Loucy (cell line): ENCODE results near the gene PHIP.

Experiments
- H2AFZ ChIP-seq: fragments of 200-600 bp; sonication (generic); 2 replicates; pipeline ENCODE4 v1.6.0; 2016; ENCODE audit warnings: antibody characterized with exemption, mild to moderate bottlenecking, low read length, moderate library complexity
- H3F3A ChIP-seq: fragments of 200-600 bp; 2 replicates; pipeline ENCODE4 v1.6.0; 2016; ENCODE audit warnings: antibody characterized with exemption, low read depth, mild to moderate bottlenecking
- H3K27me3 ChIP-seq: fragments of 200-600 bp; sonication (generic); 2 replicates; pipeline ENCODE4 v1.6.1; 2014; ENCODE audit warnings: low read length, mild to moderate bottlenecking; ENCODE audit not compliant: insufficient read depth, poor library complexity, severe bottlenecking
- H3K36me3 ChIP-seq: fragments of 200-600 bp; sonication (generic); 2 replicates; pipeline ENCODE4 v1.6.1; 2016; ENCODE audit warnings: low read length; ENCODE audit not compliant: insufficient read depth
- H3K4me1 ChIP-seq: fragments of 200-600 bp; sonication (generic); 2 replicates; pipeline ENCODE4 v1.5.1; 2014; ENCODE audit warnings: low read length, mild to moderate bottlenecking; ENCODE audit not compliant: insufficient read depth, poor library complexity, severe bottlenecking
- H3K4me2 ChIP-seq: fragments of 200-600 bp; sonication (generic); 2 replicates; pipeline ENCODE4 v1.6.0; 2014; ENCODE audit warnings: antibody characterized with exemption, low read length, low read depth, mild to moderate bottlenecking; ENCODE audit not compliant: poor library complexity, severe bottlenecking
- H3K4me3 ChIP-seq: fragments of 200-600 bp; sonication (generic); 2 replicates; pipeline ENCODE4 v1.5.1; 2014; ENCODE audit warnings: low read length, mild to moderate bottlenecking, mixed read lengths; ENCODE audit not compliant: poor library complexity, severe bottlenecking
- H3K79me2 ChIP-seq: fragments of 200-600 bp; sonication (generic); 2 replicates; pipeline ENCODE4 v1.6.1; 2014; ENCODE audit warnings: low read length; ENCODE audit not compliant: insufficient read depth
- H3K9ac ChIP-seq: fragments of 200-600 bp; sonication (generic); 2 replicates; pipeline ENCODE4 v1.6.0; 2014; ENCODE audit warnings: mild to moderate bottlenecking, low read depth, low read length, moderate library complexity; ENCODE audit not compliant: poor library complexity, severe bottlenecking
- H3K9me2 ChIP-seq: fragments of 200-600 bp; sonication (generic); replicated peaks from 2 replicates; pipeline ENCODE4 v1.6.1; 2016; ENCODE audit warnings: low read depth, low read length, mixed read lengths
- H3K9me3 ChIP-seq: fragments of 200-600 bp; sonication (generic); 2 replicates; pipeline ENCODE4 v1.6.1; 2014; ENCODE audit warnings: mild to moderate bottlenecking, antibody characterized with exemption, low read length, low read depth; ENCODE audit not compliant: insufficient read depth
- H4K20me1 ChIP-seq: fragments of 200-600 bp; sonication (generic); 2 replicates; pipeline ENCODE4 v1.6.0; 2014; ENCODE audit warnings: antibody characterized with exemption, low read length, mild to moderate bottlenecking; ENCODE audit not compliant: insufficient read depth, poor library complexity, severe bottlenecking
- EZH2phosphoT487 ChIP-seq: fragments of 200-600 bp; IDR thresholded peaks from 2 replicates; pipeline ENCODE4 v1.6.1; 2018; ENCODE audit warnings: antibody characterized with exemption, mild to moderate bottlenecking, moderate library complexity, borderline replicate concordance
- TF ChIP-seq, protein P1 (sequence below): fragments of 200-600 bp; sonication (generic); conservative IDR thresholded peaks from 2 replicates; pipeline ENCODE4 v1.5.1; 2014; ENCODE audit warnings: mild to moderate bottlenecking, antibody characterized with exemption, low read length

The PHIP gene

DNA sequence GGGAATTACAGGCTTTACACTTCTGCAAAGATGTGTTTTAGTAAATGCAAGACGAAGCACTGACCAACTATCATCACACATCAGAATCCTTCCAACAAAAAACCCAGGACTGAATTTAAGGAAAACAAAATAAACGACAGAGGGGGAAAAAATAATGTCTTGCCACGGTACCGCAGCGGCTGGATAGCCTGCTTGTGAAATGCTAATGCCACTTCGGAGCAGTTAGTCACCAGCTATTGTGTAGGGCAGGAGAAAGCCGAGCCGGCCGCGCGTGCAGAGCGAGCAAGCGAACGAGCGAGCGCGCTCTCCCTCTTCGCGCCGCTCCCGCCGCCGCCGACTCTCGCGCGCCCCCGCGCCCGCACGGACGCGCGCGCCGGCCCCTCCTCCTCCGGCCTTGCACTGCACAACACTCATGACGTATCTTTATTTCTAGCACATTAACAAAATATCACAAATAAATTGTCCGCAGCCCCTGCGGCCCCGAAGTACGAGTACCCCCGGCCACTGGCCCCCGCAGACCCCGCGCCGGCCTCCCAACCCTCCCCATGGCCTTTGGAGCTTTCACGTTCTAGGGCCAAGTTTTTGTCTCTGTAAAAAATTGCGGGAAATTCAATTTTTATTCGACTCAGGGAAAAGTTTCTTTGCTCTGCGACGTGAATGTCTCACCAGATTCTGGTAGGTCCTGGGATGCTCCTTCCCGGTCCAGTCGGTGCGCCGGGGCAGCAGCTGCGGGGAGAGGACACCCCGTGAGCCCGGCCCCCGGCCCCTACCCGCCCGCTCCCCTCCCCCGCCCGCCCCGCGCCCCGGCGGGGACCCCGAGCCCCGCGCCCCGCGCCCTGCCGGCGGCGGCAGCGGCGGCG lies 1.0 kb downstream of the PHIP start:
- no peaks in the 10 kb centered on the region for H3K27me3 ChIP-seq
- TF ChIP-seq EZH2phosphoT487 = no peak
- peak overlapping the region; percentile 89 for H3K9ac ChIP-seq
- H3F3A ChIP-seq = no peaks in the 10 kb centered on the region
- H4K20me1 ChIP-seq = peaks cover 48% of the 10 kb centered on the region
- no peaks in the 10 kb centered on the region for H3K36me3 ChIP-seq
- H2AFZ ChIP-seq = peak overlapping the region; percentile 88
- peaks cover 70% of the 10 kb centered on the region for H3K79me2 ChIP-seq
- H3K9me3 ChIP-seq = no peaks in the 10 kb centered on the region
- no peaks in the 10 kb centered on the region for H3K9me2 ChIP-seq
- H3K4me1 ChIP-seq = peaks cover 69% of the 10 kb centered on the region
- H3K4me2 ChIP-seq = peak overlapping the region; percentile 91
- peak overlapping the region; percentile 97 for H3K4me3 ChIP-seq

GRCh38 chr6:79076160-79076559 lies 1.9 kb downstream of the PHIP start:
- H3K9ac ChIP-seq = peak overlapping the region; percentile 89
- no peak overlapping the region for H2AFZ ChIP-seq
- H3K36me3 ChIP-seq = no peaks in the 10 kb centered on the region
- H4K20me1 ChIP-seq = peaks cover 56% of the 10 kb centered on the region
- no peaks in the 10 kb centered on the region for H3K9me2 ChIP-seq
- no peaks in the 10 kb centered on the region for H3K27me3 ChIP-seq
- H3K9me3 ChIP-seq = no peaks in the 10 kb centered on the region
- peak overlapping the region; percentile 97 for H3K4me3 ChIP-seq
- H3K4me2 ChIP-seq = peak overlapping the region; percentile 91
- TF ChIP-seq, protein P1, sequence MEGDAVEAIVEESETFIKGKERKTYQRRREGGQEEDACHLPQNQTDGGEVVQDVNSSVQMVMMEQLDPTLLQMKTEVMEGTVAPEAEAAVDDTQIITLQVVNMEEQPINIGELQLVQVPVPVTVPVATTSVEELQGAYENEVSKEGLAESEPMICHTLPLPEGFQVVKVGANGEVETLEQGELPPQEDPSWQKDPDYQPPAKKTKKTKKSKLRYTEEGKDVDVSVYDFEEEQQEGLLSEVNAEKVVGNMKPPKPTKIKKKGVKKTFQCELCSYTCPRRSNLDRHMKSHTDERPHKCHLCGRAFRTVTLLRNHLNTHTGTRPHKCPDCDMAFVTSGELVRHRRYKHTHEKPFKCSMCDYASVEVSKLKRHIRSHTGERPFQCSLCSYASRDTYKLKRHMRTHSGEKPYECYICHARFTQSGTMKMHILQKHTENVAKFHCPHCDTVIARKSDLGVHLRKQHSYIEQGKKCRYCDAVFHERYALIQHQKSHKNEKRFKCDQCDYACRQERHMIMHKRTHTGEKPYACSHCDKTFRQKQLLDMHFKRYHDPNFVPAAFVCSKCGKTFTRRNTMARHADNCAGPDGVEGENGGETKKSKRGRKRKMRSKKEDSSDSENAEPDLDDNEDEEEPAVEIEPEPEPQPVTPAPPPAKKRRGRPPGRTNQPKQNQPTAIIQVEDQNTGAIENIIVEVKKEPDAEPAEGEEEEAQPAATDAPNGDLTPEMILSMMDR = no peak
- no peak for TF ChIP-seq EZH2phosphoT487
- H3F3A ChIP-seq = no peaks in the 10 kb centered on the region
- H3K79me2 ChIP-seq = peaks cover 78% of the 10 kb centered on the region
- H3K4me1 ChIP-seq = peaks cover 68% of the 10 kb centered on the region

GRCh38 chr6:79073888-79074287 lies 4.2 kb downstream of the PHIP start:
- TF ChIP-seq, protein P1 = no peak
- TF ChIP-seq EZH2phosphoT487 = no peak
- no peaks in the 10 kb centered on the region for H3K9me2 ChIP-seq
- H2AFZ ChIP-seq = no peak overlapping the region
- H3K4me2 ChIP-seq = peak overlapping the region; percentile 91
- H4K20me1 ChIP-seq = peaks cover 77% of the 10 kb centered on the region
- H3K4me1 ChIP-seq = peaks cover 57% of the 10 kb centered on the region
- peak overlapping the region; percentile 89 for H3K9ac ChIP-seq
- no peaks in the 10 kb centered on the region for H3K27me3 ChIP-seq
- no peaks in the 10 kb centered on the region for H3K36me3 ChIP-seq
- H3K9me3 ChIP-seq = no peaks in the 10 kb centered on the region
- peak overlapping the region; percentile 97 for H3K4me3 ChIP-seq
- H3K79me2 ChIP-seq = peaks cover 86% of the 10 kb centered on the region
- no peaks in the 10 kb centered on the region for H3F3A ChIP-seq
